ENCODE measurements around the gene NOTCH1.

- TF ChIP-seq EZH2 (optimal IDR thresholded peaks at IDR 0.05; ENCODE audit: low read depth, low read length) = no peak
- TF ChIP-seq CTCF (IDR thresholded peaks at IDR 0.05; ENCODE audit: low read length) = no peak
- TF ChIP-seq EZH2phosphoT487 (IDR thresholded peaks at IDR 0.05; ENCODE audit: low read length) = no peak
These were observed 17.8 kb downstream of the NOTCH1 start for GRCh38 chr9:136527721-136528710.
